SU-DHL-6 (cell line): ENCODE data around the gene TAAR9.

Experiments
- H2AFZ ChIP-seq: fragments of 200-600 bp; sonication (generic); 2 replicates; pipeline ENCODE4 v1.6.1; 2014; ENCODE audit warnings: low read depth, mild to moderate bottlenecking, moderate library complexity, mixed read lengths, antibody characterized with exemption, low read length; ENCODE audit not compliant: severe bottlenecking
- H3F3A ChIP-seq: fragments of 200-600 bp; shearing (Covaris generic); 2 replicates; pipeline ENCODE4 v1.6.0; 2016; ENCODE audit warnings: antibody characterized with exemption, mild to moderate bottlenecking; ENCODE audit not compliant: insufficient read depth
- H3K27ac ChIP-seq: fragments of 200-600 bp; sonication (generic); 2 replicates; pipeline ENCODE4 v1.5.1; 2016; ENCODE audit warnings: low read depth, mild to moderate bottlenecking, low read length, moderate library complexity, mixed read lengths
- H3K27me3 ChIP-seq: fragments of 200-600 bp; sonication (generic), shearing (Covaris generic); 2 replicates; pipeline ENCODE4 v1.6.0; 2014; ENCODE audit warnings: mild to moderate bottlenecking, low read length
- H3K36me3 ChIP-seq: fragments of 200-600 bp; sonication (generic); 2 replicates; pipeline ENCODE4 v1.6.1; 2014; ENCODE audit warnings: mild to moderate bottlenecking, low read length, mixed read lengths
- H3K4me2 ChIP-seq: fragments of 300-600, 200-600 bp; shearing (Covaris generic), sonication (generic); 2 replicates; pipeline ENCODE4 v1.6.0; 2014; ENCODE audit warnings: low read length, low read depth, mild to moderate bottlenecking; ENCODE audit not compliant: poor library complexity, severe bottlenecking
- H3K4me3 ChIP-seq: fragments of 200-600 bp; sonication (generic); 2 replicates; pipeline ENCODE4 v1.5.1; 2014; ENCODE audit warnings: antibody characterized with exemption, low read length, mild to moderate bottlenecking, mixed read lengths; ENCODE audit not compliant: insufficient read depth, poor library complexity, severe bottlenecking
- H3K79me2 ChIP-seq: fragments of 200-600 bp; sonication (generic); 2 replicates; pipeline ENCODE4 v1.6.1; 2014; ENCODE audit warnings: mild to moderate bottlenecking, low read length, moderate library complexity; ENCODE audit not compliant: insufficient read depth
- H3K9ac ChIP-seq: fragments of 200-600 bp; sonication (generic); 2 replicates; pipeline ENCODE4 v1.7.0; 2014; ENCODE audit warnings: mild to moderate bottlenecking, low read length
- H3K9me2 ChIP-seq: fragments of 200-600 bp; sonication (generic); replicated peaks from 2 replicates; pipeline ENCODE4 v1.6.1; 2014; ENCODE audit warnings: low read length; ENCODE audit not compliant: insufficient read depth
- H3K9me3 ChIP-seq: fragments of 200-600 bp; sonication (generic); 2 replicates; pipeline ENCODE4 v1.6.1; 2014; ENCODE audit warnings: low read length, mixed read lengths; ENCODE audit not compliant: insufficient read depth
- H4K20me1 ChIP-seq: fragments of 200-600 bp; sonication (generic); 2 replicates; pipeline ENCODE4 v1.6.1; 2014; ENCODE audit warnings: low read depth, mild to moderate bottlenecking, antibody characterized with exemption, low read length, moderate library complexity, mixed read lengths
- EZH2phosphoT487 ChIP-seq: fragments of 200-600 bp; sonication (generic), shearing (Covaris generic); conservative IDR thresholded peaks from 2 replicates; pipeline ENCODE4 v1.6.1; 2018; ENCODE audit warnings: mild to moderate bottlenecking, antibody characterized with exemption, low read length, moderate library complexity, mixed read lengths
- TF ChIP-seq, protein P1 (sequence below): fragments of 200-600 bp; sonication (generic); IDR thresholded peaks from one replicate; pipeline ENCODE4 v1.5.1; 2017; ENCODE audit warnings: antibody characterized with exemption, mild to moderate bottlenecking, low read length, moderate library complexity; ENCODE audit not compliant: insufficient read depth, poor library complexity, severe bottlenecking

TAAR9 gene

GRCh38 chr6:132511210-132511830 is 26.8 kb upstream of the TAAR9 start:
- Histone ChIP-seq H3K4me3 (peak overlapping the region; percentile 86), H3K79me2 (peaks cover 61% of the 10 kb centered on the region), H3K9me3 (no peaks in the 10 kb centered on the region), H2AFZ (no peak overlapping the region), H3K9me2 (no peaks in the 10 kb centered on the region), H4K20me1 (no peaks in the 10 kb centered on the region), H3K27ac (peak overlapping the region; percentile 79), H3F3A (peaks cover 20% of the 10 kb centered on the region; the same call in 1 of the 2 replicates), H3K9ac (peak overlapping the region; percentile 61), H3K4me2 (peak overlapping the region; percentile 98), H3K36me3 (peaks cover 14% of the 10 kb centered on the region), H3K27me3 (no peaks in the 10 kb centered on the region)
- TF ChIP-seq EZH2phosphoT487: no peak
- TF ChIP-seq, protein P1, sequence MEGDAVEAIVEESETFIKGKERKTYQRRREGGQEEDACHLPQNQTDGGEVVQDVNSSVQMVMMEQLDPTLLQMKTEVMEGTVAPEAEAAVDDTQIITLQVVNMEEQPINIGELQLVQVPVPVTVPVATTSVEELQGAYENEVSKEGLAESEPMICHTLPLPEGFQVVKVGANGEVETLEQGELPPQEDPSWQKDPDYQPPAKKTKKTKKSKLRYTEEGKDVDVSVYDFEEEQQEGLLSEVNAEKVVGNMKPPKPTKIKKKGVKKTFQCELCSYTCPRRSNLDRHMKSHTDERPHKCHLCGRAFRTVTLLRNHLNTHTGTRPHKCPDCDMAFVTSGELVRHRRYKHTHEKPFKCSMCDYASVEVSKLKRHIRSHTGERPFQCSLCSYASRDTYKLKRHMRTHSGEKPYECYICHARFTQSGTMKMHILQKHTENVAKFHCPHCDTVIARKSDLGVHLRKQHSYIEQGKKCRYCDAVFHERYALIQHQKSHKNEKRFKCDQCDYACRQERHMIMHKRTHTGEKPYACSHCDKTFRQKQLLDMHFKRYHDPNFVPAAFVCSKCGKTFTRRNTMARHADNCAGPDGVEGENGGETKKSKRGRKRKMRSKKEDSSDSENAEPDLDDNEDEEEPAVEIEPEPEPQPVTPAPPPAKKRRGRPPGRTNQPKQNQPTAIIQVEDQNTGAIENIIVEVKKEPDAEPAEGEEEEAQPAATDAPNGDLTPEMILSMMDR: no peak

DNA sequence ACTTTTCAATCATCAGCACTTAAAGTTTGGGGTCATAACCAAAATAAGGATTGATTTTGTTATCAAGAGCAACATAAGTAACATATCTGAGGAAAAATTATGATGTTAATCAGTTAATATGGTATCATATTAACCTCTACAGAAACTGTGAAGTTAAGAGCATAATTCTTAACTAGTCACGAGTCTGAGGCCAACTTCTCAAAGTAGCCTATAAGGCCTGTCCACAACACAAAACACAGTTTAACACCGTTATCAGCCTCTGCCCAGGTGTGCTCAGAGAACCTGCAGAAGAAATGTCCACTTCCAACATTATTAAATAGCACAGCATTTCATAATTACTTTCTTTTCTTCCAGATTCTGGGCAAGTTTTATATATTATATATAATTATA is 26.3 kb upstream of the TAAR9 start:
- Histone ChIP-seq H3K9me2 (no peaks in the 10 kb centered on the region), H3K9ac (peak overlapping the region; percentile 61), H3K4me2 (peak overlapping the region; percentile 98)

DNA sequence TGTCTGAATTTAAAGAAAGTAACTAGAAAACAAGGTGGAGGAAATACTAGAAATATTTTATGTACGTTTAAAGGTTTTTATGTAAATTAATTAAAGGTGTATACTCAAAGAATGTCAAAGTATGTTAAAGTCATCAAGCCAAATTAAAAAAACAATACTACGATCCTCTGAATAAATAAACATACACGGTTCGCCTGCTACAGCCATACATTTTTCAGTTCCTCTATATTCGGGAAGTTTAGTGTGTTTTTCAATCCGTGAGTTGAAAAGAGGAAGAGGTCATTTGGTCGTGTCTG is 25.8 kb upstream of the TAAR9 start:
- H3K9me2 ChIP-seq: no peaks in the 10 kb centered on the region
- H3K9me3 ChIP-seq: no peaks in the 10 kb centered on the region
- H4K20me1 ChIP-seq: no peaks in the 10 kb centered on the region
- no peak overlapping the region for H2AFZ ChIP-seq
- TF ChIP-seq, protein P1: no peak
- no peak for TF ChIP-seq EZH2phosphoT487
- H3K27ac ChIP-seq: peak overlapping the region; percentile 79
- peaks cover 51% of the 10 kb centered on the region for H3K79me2 ChIP-seq
- no peaks in the 10 kb centered on the region for H3K27me3 ChIP-seq
- peaks cover 12% of the 10 kb centered on the region; the same call in 1 of the 2 replicates for H3F3A ChIP-seq
- H3K4me3 ChIP-seq: peak overlapping the region; percentile 86
- H3K9ac ChIP-seq: peak overlapping the region; percentile 61
- H3K36me3 ChIP-seq: peaks cover 13% of the 10 kb centered on the region
- H3K4me2 ChIP-seq: peak overlapping the region; percentile 98

More for the DNA sequence above, 26.3 kb upstream of the TAAR9 start:
- no peak for TF ChIP-seq EZH2phosphoT487
- TF ChIP-seq, protein P1: no peak
- Histone ChIP-seq H3K36me3 (peaks cover 14% of the 10 kb centered on the region), H2AFZ (no peak overlapping the region), H4K20me1 (no peaks in the 10 kb centered on the region), H3K27me3 (no peaks in the 10 kb centered on the region), H3K9me3 (no peaks in the 10 kb centered on the region), H3K79me2 (peaks cover 56% of the 10 kb centered on the region), H3K4me3 (peak overlapping the region; percentile 86), H3K27ac (peak overlapping the region; percentile 79), H3F3A (peaks cover 17% of the 10 kb centered on the region; the same call in 1 of the 2 replicates)
